H9 (cell line): ENCODE data around the gene UBP1. TPM values are rescaled to one million over a fixed set of nuclear protein-coding genes. Genes with fewer than 3 reads are reported as not detected.

ENCODE experiments used
- DNase-seq: peaks from one replicate; pipeline ENCODE4 v3.0.0-alpha.2; 2017
- H2AFZ ChIP-seq: one replicate; pipeline ENCODE4 v1.6.1; 2013; ENCODE audit warnings: mild to moderate bottlenecking, low read length, control low read depth, moderate library complexity
- H2AK5ac ChIP-seq: 2 replicates; pipeline ENCODE4 v1.6.1; 2013; ENCODE audit warnings: low read length, control low read depth, mixed read lengths; ENCODE audit not compliant: insufficient read length
- H2BK120ac ChIP-seq: one replicate; pipeline ENCODE4 v1.6.1; 2013; ENCODE audit warnings: low read depth, mild to moderate bottlenecking, low read length, control low read depth, inconsistent platforms; ENCODE audit not compliant: poor library complexity, severe bottlenecking
- H2BK12ac ChIP-seq: 2 replicates; pipeline ENCODE4 v1.6.1; 2013; ENCODE audit warnings: low read length, control low read depth, mixed read lengths, low read depth; ENCODE audit not compliant: insufficient read length
- H2BK15ac ChIP-seq: 2 replicates; pipeline ENCODE4 v1.6.1; 2013; ENCODE audit warnings: low read depth, low read length, control low read depth
- H2BK20ac ChIP-seq: one replicate; pipeline ENCODE4 v1.6.1; 2013; ENCODE audit warnings: low read depth, mild to moderate bottlenecking, low read length, control low read depth, inconsistent platforms; ENCODE audit not compliant: poor library complexity, severe bottlenecking
- H2BK5ac ChIP-seq: 2 replicates; pipeline ENCODE4 v1.6.1; 2013; ENCODE audit warnings: low read length, control low read depth, mixed read lengths; ENCODE audit not compliant: insufficient read length
- H3K14ac ChIP-seq: 2 replicates; pipeline ENCODE4 v1.6.1; 2013; ENCODE audit warnings: low read length, control low read depth; ENCODE audit not compliant: insufficient read depth
- H3K18ac ChIP-seq: 2 replicates; pipeline ENCODE4 v1.6.1; 2013; ENCODE audit warnings: low read depth, mild to moderate bottlenecking, mixed read lengths, low read length, control low read depth; ENCODE audit not compliant: insufficient read length
- H3K23ac ChIP-seq: 2 replicates; pipeline ENCODE4 v1.6.1; 2013; ENCODE audit warnings: low read length, control low read depth, mixed read lengths, low read depth; ENCODE audit not compliant: insufficient read length
- H3K23me2 ChIP-seq: 2 replicates; pipeline ENCODE4 v1.6.1; 2013; ENCODE audit warnings: low read depth, mild to moderate bottlenecking, mixed read lengths, low read length, control low read depth; ENCODE audit not compliant: insufficient read length, poor library complexity, severe bottlenecking
- H3K27ac ChIP-seq: 2 replicates; pipeline ENCODE4 v1.5.1; 2013; ENCODE audit warnings: low read length, control low read depth, mixed read lengths, low read depth; ENCODE audit not compliant: insufficient read length
- H3K27me3 ChIP-seq: 2 replicates; pipeline ENCODE4 v1.6.1; 2013; ENCODE audit warnings: low read length, control low read depth, inconsistent platforms; ENCODE audit not compliant: insufficient read depth
- H3K4ac ChIP-seq: 2 replicates; pipeline ENCODE4 v1.6.1; 2013; ENCODE audit warnings: low read depth, mild to moderate bottlenecking, control low read depth, inconsistent platforms, low read length, moderate library complexity
- H3K4me1 ChIP-seq: 2 replicates; pipeline ENCODE4 v1.6.1; 2013; ENCODE audit warnings: low read length, control low read depth, inconsistent platforms; ENCODE audit not compliant: insufficient read depth
- H3K4me2 ChIP-seq: 2 replicates; pipeline ENCODE4 v1.6.1; 2013; ENCODE audit warnings: low read length, control low read depth, mixed read lengths; ENCODE audit not compliant: insufficient read length, insufficient read depth
- H3K56ac ChIP-seq: 2 replicates; pipeline ENCODE4 v1.6.1; 2013; ENCODE audit warnings: low read depth, mild to moderate bottlenecking, mixed read lengths, low read length, control low read depth; ENCODE audit not compliant: insufficient read length
- H3K79me1 ChIP-seq: 2 replicates; pipeline ENCODE4 v1.6.1; 2013; ENCODE audit warnings: low read depth, mild to moderate bottlenecking, moderate library complexity, low read length, control low read depth, inconsistent platforms; ENCODE audit not compliant: insufficient read depth, poor library complexity, severe bottlenecking
- H3K79me2 ChIP-seq: 2 replicates; pipeline ENCODE4 v1.6.1; 2013; ENCODE audit warnings: low read length, control low read depth, inconsistent platforms; ENCODE audit not compliant: insufficient read depth
- H3K9ac ChIP-seq: 2 replicates; pipeline ENCODE4 v1.6.1; 2013; ENCODE audit warnings: low read length, control low read depth, mixed read lengths; ENCODE audit not compliant: insufficient read length; ENCODE audit errors: extremely low read depth
- H3K9me3 ChIP-seq: one replicate; pipeline ENCODE4 v1.6.1; 2013; ENCODE audit warnings: low read depth, low read length, inconsistent platforms; ENCODE audit not compliant: control insufficient read depth
- H3T11ph ChIP-seq: one replicate; pipeline ENCODE4 v1.6.1; 2013; ENCODE audit warnings: mild to moderate bottlenecking, low read length, control low read depth, inconsistent platforms
- H4K20me1 ChIP-seq: one replicate; pipeline ENCODE4 v1.6.1; 2013; ENCODE audit not compliant: control insufficient read depth, insufficient read length, insufficient read depth
- H4K5ac ChIP-seq: 2 replicates; pipeline ENCODE4 v1.6.1; 2013; ENCODE audit warnings: low read depth, mild to moderate bottlenecking, mixed read lengths, low read length, control low read depth; ENCODE audit not compliant: insufficient read length
- H4K8ac ChIP-seq: replicated peaks from 2 replicates; pipeline ENCODE4 v1.6.1; 2013; ENCODE audit warnings: low read length, control low read depth, mixed read lengths, low read depth; ENCODE audit not compliant: insufficient read length
- H4K91ac ChIP-seq: 2 replicates; pipeline ENCODE4 v1.6.1; 2013; ENCODE audit warnings: low read depth, mild to moderate bottlenecking, moderate library complexity, mixed read lengths, low read length, control low read depth; ENCODE audit not compliant: insufficient read length
- H3K27ac Mint-ChIP-seq, 3 experiments: 2 replicates in 2 of 3; 3 replicates in 1 of 3; pipeline ENCODE4 v1.8.0; 2020 to 2021; ENCODE audit warnings: mixed read lengths in 3 of 3, mild to moderate bottlenecking in 1 of 3, moderate library complexity in 1 of 3
- H3K27me3 Mint-ChIP-seq: 2 replicates; pipeline ENCODE4 v1.8.0; 2021; ENCODE audit warnings: low read depth, mild to moderate bottlenecking, moderate library complexity, mixed read lengths
- H3K36me3 Mint-ChIP-seq, 3 experiments: 2 replicates in 2 of 3; 3 replicates in 1 of 3; pipeline ENCODE4 v1.8.0; 2020 to 2021; ENCODE audit warnings: low read depth in 3 of 3, mixed read lengths in 3 of 3; ENCODE audit not compliant: insufficient read depth in 1 of 3
- H3K4me1 Mint-ChIP-seq, 2 experiments: 2 replicates each; pipeline ENCODE4 v1.8.0; 2020; ENCODE audit warnings: mixed read lengths in 2 of 2
- H3K4me3 Mint-ChIP-seq, 2 experiments: 2 replicates in 1 of 2; 3 replicates in 1 of 2; pipeline ENCODE4 v1.8.0; 2020 to 2021; ENCODE audit warnings: mild to moderate bottlenecking in 2 of 2, mixed read lengths in 2 of 2, moderate library complexity in 1 of 2
- H3K9me3 Mint-ChIP-seq, 2 experiments: 2 replicates in 1 of 2; 3 replicates in 1 of 2; pipeline ENCODE4 v1.8.0; 2020; ENCODE audit warnings: mild to moderate bottlenecking in 2 of 2, mixed read lengths in 2 of 2, moderate library complexity in 1 of 2
- WGBS: extraction: QIAGEN DNeasy Blood & Tissue Kit; methylation state at CpG from one replicate; pipeline ENCODE4 v1.1.7; 2013; ENCODE audit warnings: missing lambda C conversion rate, low lambda C conversion rate, mixed read lengths; ENCODE audit not compliant: insufficient read length; ENCODE audit errors: extremely low coverage; 5-methylcytosine and 5-hydroxymethylcytosine counted together
- total RNA-seq: library from RNA; stranded (reverse); gene quantifications from 2 replicates; pipeline ENCODE4 v1.2.1, GENCODE V29; 2021
- TF ChIP-seq, protein P1 (sequence below): fragments of 200-600 bp; sonication (generic); conservative IDR thresholded peaks from 3 replicates; pipeline ENCODE4 v1.8.0; 2021; ENCODE audit warnings: antibody characterized with exemption, mild to moderate bottlenecking

Gene UBP1
- total RNA-seq, 1 experiment from 2014 or later, result 103 TPM

DNA sequence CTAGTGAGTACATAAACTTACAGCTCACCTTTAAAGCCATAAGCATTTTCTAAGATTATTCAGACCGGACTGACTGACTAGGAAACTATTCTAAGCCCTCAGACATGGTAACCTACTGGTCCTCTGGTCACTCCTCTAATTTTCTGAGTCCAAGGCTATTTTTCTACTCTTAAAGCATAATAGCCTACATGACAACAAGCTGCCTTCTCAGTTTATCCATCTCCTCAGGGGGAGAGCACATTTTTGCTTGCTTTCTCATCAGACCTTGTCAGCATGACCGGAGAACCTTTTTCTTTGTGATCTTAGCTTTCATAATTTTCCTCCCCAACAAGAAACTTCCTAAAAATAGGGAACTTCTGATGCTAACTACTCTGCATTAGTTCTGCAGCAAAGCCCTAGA lies 38.4 kb downstream of the UBP1 start:
- H3K18ac ChIP-seq, result no peak overlapping the region
- Mint-ChIP-seq H3K4me1 (no peaks in the 10 kb centered on the region), H3K36me3 (peaks cover 37 to 88% (median 79%) of the 10 kb centered on the region in 3 experiments), H3K9me3 (no peaks in the 10 kb centered on the region), H3K4me3 (no peak overlapping the region), H3K27me3 (no peaks in the 10 kb centered on the region; the same call in 1 of the 2 replicates), H3K27ac (no peak overlapping the region)
- no peak overlapping the region for H3K27ac ChIP-seq
- no peak overlapping the region for H4K5ac ChIP-seq
- H3K79me1 ChIP-seq, result no peaks in the 10 kb centered on the region
- H3K23ac ChIP-seq, result no peak overlapping the region
- no peaks in the 10 kb centered on the region for H3K79me2 ChIP-seq
- no peak overlapping the region for H2BK12ac ChIP-seq
- TF ChIP-seq, protein P1, sequence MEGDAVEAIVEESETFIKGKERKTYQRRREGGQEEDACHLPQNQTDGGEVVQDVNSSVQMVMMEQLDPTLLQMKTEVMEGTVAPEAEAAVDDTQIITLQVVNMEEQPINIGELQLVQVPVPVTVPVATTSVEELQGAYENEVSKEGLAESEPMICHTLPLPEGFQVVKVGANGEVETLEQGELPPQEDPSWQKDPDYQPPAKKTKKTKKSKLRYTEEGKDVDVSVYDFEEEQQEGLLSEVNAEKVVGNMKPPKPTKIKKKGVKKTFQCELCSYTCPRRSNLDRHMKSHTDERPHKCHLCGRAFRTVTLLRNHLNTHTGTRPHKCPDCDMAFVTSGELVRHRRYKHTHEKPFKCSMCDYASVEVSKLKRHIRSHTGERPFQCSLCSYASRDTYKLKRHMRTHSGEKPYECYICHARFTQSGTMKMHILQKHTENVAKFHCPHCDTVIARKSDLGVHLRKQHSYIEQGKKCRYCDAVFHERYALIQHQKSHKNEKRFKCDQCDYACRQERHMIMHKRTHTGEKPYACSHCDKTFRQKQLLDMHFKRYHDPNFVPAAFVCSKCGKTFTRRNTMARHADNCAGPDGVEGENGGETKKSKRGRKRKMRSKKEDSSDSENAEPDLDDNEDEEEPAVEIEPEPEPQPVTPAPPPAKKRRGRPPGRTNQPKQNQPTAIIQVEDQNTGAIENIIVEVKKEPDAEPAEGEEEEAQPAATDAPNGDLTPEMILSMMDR, result no peak
- no peak overlapping the region for H2BK5ac ChIP-seq
- no peak overlapping the region for H3K9ac ChIP-seq
- H3K4me1 ChIP-seq, result no peaks in the 10 kb centered on the region
- no peaks in the 10 kb centered on the region for H3K27me3 ChIP-seq
- no peak overlapping the region for H4K8ac ChIP-seq
- no peak overlapping the region for H2AK5ac ChIP-seq
- no peak for DNase-seq
- H3K14ac ChIP-seq, result no peak overlapping the region
- H3K4me2 ChIP-seq, result no peak overlapping the region
- H4K91ac ChIP-seq, result no peak overlapping the region
- no peak overlapping the region for H2BK120ac ChIP-seq
- no peak overlapping the region for H3T11ph ChIP-seq
- no peak overlapping the region for H2AFZ ChIP-seq
- no peak overlapping the region for H2BK20ac ChIP-seq
- H2BK15ac ChIP-seq, result no peak overlapping the region
- H3K56ac ChIP-seq, result no peak overlapping the region
- no peaks in the 10 kb centered on the region for H3K9me3 ChIP-seq
- H3K23me2 ChIP-seq, result no peaks in the 10 kb centered on the region
- no CpG with 5 or more reads among the region's 2 CpGs for WGBS
- no peak overlapping the region for H3K4ac ChIP-seq
- no peaks in the 10 kb centered on the region for H4K20me1 ChIP-seq
